Heart left ventricle (tissue), 16 donors: Measurements from ENCODE around the gene CNEP1R1. TPM values are rescaled to one million over a fixed set of nuclear protein-coding genes. Genes with fewer than 3 reads are reported as not detected.

ENCODE experiments used
- ATAC-seq, 4 donors: fragments of 200-7000 bp; cut with Tn5 transposase; one replicate each; pipeline ENCODE4 v1.9.1; 2020 to 2022; ENCODE audit warnings: moderate library complexity in 4 of 4, mild to moderate bottlenecking in 3 of 4, moderate number of reproducible peaks in 1 of 4
- DNase-seq, 5 donors: peaks; one replicate each; pipeline ENCODE4 v3.0.0-alpha.2; 2020
- H3K27ac ChIP-seq, 12 donors: fragments of 200-600 bp; sonication (generic) in 4 of 12; one replicate each; pipeline versions ENCODE4 v1.5.0 to v1.8.0; 2016 to 2022; ENCODE audit warnings: mild to moderate bottlenecking in 2 of 12
- H3K27me3 ChIP-seq, 9 donors: fragments of 200-600 bp; sonication (generic) in 2 of 9; one replicate each; pipeline versions ENCODE4 v1.5.1 to v1.8.0; 2016 to 2022; ENCODE audit warnings: mild to moderate bottlenecking in 3 of 9
- H3K36me3 ChIP-seq, 9 donors: fragments of 200-600 bp; sonication (generic) in 2 of 9; one replicate each; pipeline versions ENCODE4 v1.5.0 to v1.8.0; 2018 to 2022; ENCODE audit warnings: mild to moderate bottlenecking in 2 of 9
- H3K4me1 ChIP-seq, 12 donors: fragments of 200-600 bp; sonication (generic) in 4 of 12; one replicate each; pipeline versions ENCODE4 v1.5.0 to v1.8.0; 2016 to 2022; ENCODE audit warnings: mild to moderate bottlenecking in 3 of 12
- H3K4me3 ChIP-seq, 12 donors: fragments of 200-600 bp; sonication (generic) in 4 of 12; one replicate each; pipeline versions ENCODE4 v1.5.0 to v1.8.0; 2017 to 2022; ENCODE audit warnings: mild to moderate bottlenecking in 9 of 12, moderate library complexity in 4 of 12
- H3K9me3 ChIP-seq, 12 donors: fragments of 200-600 bp; sonication (generic) in 4 of 12; one replicate each; pipeline versions ENCODE4 v1.5.0 to v1.8.0; 2016 to 2022; ENCODE audit warnings: mild to moderate bottlenecking in 1 of 12
- CTCF ChIP-seq, 12 donors: fragments of 200-600 bp; sonication (generic) in 4 of 12; IDR thresholded peaks; one replicate each; pipeline versions ENCODE4 v1.5.0 to v1.8.0; 2018 to 2022; ENCODE audit warnings: antibody characterized with exemption in 12 of 12, mild to moderate bottlenecking in 5 of 12
- POLR2A ChIP-seq, 2 donors: fragments of 450-650 bp; IDR thresholded peaks; one replicate each; pipeline ENCODE4 v1.6.1; 2017; ENCODE audit warnings: antibody characterized with exemption in 2 of 2, mild to moderate bottlenecking in 2 of 2, moderate library complexity in 2 of 2
- WGBS, 4 donors: extraction: QIAGEN DNeasy Blood & Tissue Kit in 2 of 4; methylation state at CpG; one replicate each; pipeline versions ENCODE4 v1.1.5 to v1.1.7; 2013 to 2018; 5-methylcytosine and 5-hydroxymethylcytosine counted together
- intact Hi-C, 10 donors: fragments of 100-400 bp; cut with DNase I; formaldehyde crosslinking; loops; one replicate each; pipeline versions ENCODE4 v1.11.1 to v1.14.2; 2022
- polyA plus RNA-seq, 2 donors: library from polyadenylated mRNA; stranded (reverse); fragments of 200-250 nt; gene quantifications; one replicate each; pipeline ENCODE4 v1.2.3, GENCODE V29; 2013
- total RNA-seq, 9 donors: library from RNA; depleted of rRNA in 2 of 9; stranded (reverse); fragments of >200 nt in 2 of 9; fragmentation: NEBNext Ultra II Directional in 3 of 9; extraction: Animal tissue kit (Norgen Biotek cat#: 25700) in 3 of 9; gene quantifications; one replicate each; pipeline versions ENCODE4 v1.1.0 to v1.2.4, GENCODE V29; 2016 to 2023
- donor health status: ischemic (EF 13 %, LVEDD 7.1; RV severe dilation, severe dysfunction).
- donor health status: healthy with polysubstance abuse.
- donor health status: DM: no; HTN: yes; CAD: no.
- donor health status: DM: no; HTN: no; CAD: no.
- donor health status: ischemic (EF 25% LVEDD 6.9; RV normal size, moderate dysfunction).
- donor health status: ischemic (EF 25% LVEDD 5.7; RV mildly dilated, moderate dysfunction).
- donor health status: healthy.
- donor health status: DM: yes; HTN: yes; CAD: no.
- donor health status: ischemic (EF 35%, LVEDD 5.7; RV mildly dilated, moderate dysfunction).
- donor health status: nonischemic (EF 11% LVEDD 7.7; RV severe dilation, severe dysfunction).
- donor health status: DM: yes; HTN: yes; CAD: no.
- donor health status: PGD.
- donor health status: ischemic (EF 29% LVEDD 5.4; RV normal size, mild dysfunction).
- donor health status: nonischemic (EF 23%, LVEDD 6.1; RV moderate dilation, normal function).

The CNEP1R1 gene
- total and polyA plus RNA-seq, 11 donors = 10.9 to 23.9 (median 17.1) TPM

- no peak overlapping the region for H3K4me3 ChIP-seq
- no peak for ATAC-seq
- intact Hi-C loops = no loop called here
- H3K27me3 ChIP-seq = no peaks in the 10 kb centered on the region
- H3K9me3 ChIP-seq = peaks cover 0 to 4% (median 0%) of the 10 kb centered on the region in 12 donors
- no peak for DNase-seq
- H3K27ac ChIP-seq = no peak overlapping the region
- no peaks in the 10 kb centered on the region for H3K4me1 ChIP-seq
- TF ChIP-seq POLR2A (IDR thresholded peaks at IDR 0.05) (no peak), CTCF (IDR thresholded peaks at IDR 0.05) (no peak)
- H3K36me3 ChIP-seq = no peaks in the 10 kb centered on the region
- 93 to 95% (median 94%) methylated on average over 5 of the region's 5 CpGs for WGBS, 4 donors
These were observed 26.0 kb upstream of the CNEP1R1 start for GRCh38 chr16:49998991-49999390.

- 72 to 80% (median 78%) methylated on average over 3 of the region's 3 CpGs for WGBS, 4 donors
- DNase-seq (no peak), ATAC-seq (no peak)
- Histone ChIP-seq H3K4me1 (no peaks in the 10 kb centered on the region), H3K27me3 (no peaks in the 10 kb centered on the region), H3K9me3 (peaks cover 0 to 4% (median 0%) of the 10 kb centered on the region in 12 donors), H3K4me3 (no peak overlapping the region), H3K27ac (no peak overlapping the region), H3K36me3 (no peaks in the 10 kb centered on the region)
- TF ChIP-seq CTCF (IDR thresholded peaks at IDR 0.05) (no peak), POLR2A (IDR thresholded peaks at IDR 0.05) (no peak)
- intact Hi-C loops = no loop called here
These were observed 23.9 kb upstream of the CNEP1R1 start for GRCh38 chr16:50001144-50001543.

- Histone ChIP-seq H3K4me3 (no peak overlapping the region), H3K27me3 (no peaks in the 10 kb centered on the region), H3K27ac (no peak overlapping the region), H3K36me3 (no peaks in the 10 kb centered on the region), H3K4me1 (no peaks in the 10 kb centered on the region), H3K9me3 (peaks cover 0 to 4% (median 0%) of the 10 kb centered on the region in 12 donors)
- 71 to 86% (median 80%) methylated on average over 1 of the region's 1 CpG for WGBS, 4 donors
- no peak for TF ChIP-seq POLR2A (IDR thresholded peaks at IDR 0.05)
- TF ChIP-seq CTCF (IDR thresholded peaks at IDR 0.05) = no peak
- no peak for ATAC-seq
- no peak for DNase-seq
- intact Hi-C loops = no loop called here
These were observed 22.8 kb upstream of the CNEP1R1 start for GRCh38 chr16:50002190-50002589.

GRCh38 chr16:50004239-50004638 lies 20.8 kb upstream of the CNEP1R1 start:
- Histone ChIP-seq H3K36me3 (no peaks in the 10 kb centered on the region), H3K27me3 (no peaks in the 10 kb centered on the region), H3K27ac (no peak overlapping the region), H3K4me1 (no peaks in the 10 kb centered on the region), H3K9me3 (peaks cover 0 to 4% (median 0%) of the 10 kb centered on the region in 12 donors), H3K4me3 (no peak overlapping the region)
- WGBS, 4 donors = 81 to 86% (median 83%) methylated on average over 4 of the region's 4 CpGs
- intact Hi-C loops = no loop called here
- TF ChIP-seq POLR2A (IDR thresholded peaks at IDR 0.05) (no peak), CTCF (IDR thresholded peaks at IDR 0.05) (no peak)
- DNase-seq = no peak
- ATAC-seq = no peak
